DMS153 treated with DMSO at 0.1 percent for 48 hours (cell line): ENCODE measurements around the gene CAPN11.
"Not testable (repeated sequence)": the region's sequence is repeated elsewhere in the genome, so short reads cannot be mapped to it uniquely, and the experiment has no call there.

Experiments used
- DNase-seq: peaks from one replicate; lab custom pipeline; 2025; ENCODE audit not compliant: unreplicated experiment; lab: John Stamatoyannopoulos, UW

The CAPN11 gene

GRCh38 chr6:44129841-44130322, 28.7 kb upstream of the CAPN11 start:
- no peak for DNase-seq

GRCh38 chr6:44131892-44132291, 26.7 kb upstream of the CAPN11 start:
- DNase-seq = peak; percentile 28

GRCh38 chr6:44132476-44132875, 26.1 kb upstream of the CAPN11 start:
- no peak for DNase-seq

- DNase-seq = peak; percentile 61
These were observed 25.4 kb upstream of the CAPN11 start for GRCh38 chr6:44133003-44133931.

- DNase-seq = no peak
These were observed 24.5 kb upstream of the CAPN11 start for GRCh38 chr6:44133981-44134711.

GRCh38 chr6:44135173-44135758, 23.4 kb upstream of the CAPN11 start:
- no peak for DNase-seq

GRCh38 chr6:44135875-44136274, 22.7 kb upstream of the CAPN11 start:
- no peak for DNase-seq

GRCh38 chr6:44138717-44139350, 19.8 kb upstream of the CAPN11 start:
- no peak for DNase-seq

GRCh38 chr6:44139351-44139743, 19.3 kb upstream of the CAPN11 start:
- DNase-seq = no peak

GRCh38 chr6:44142835-44143234, 15.8 kb upstream of the CAPN11 start:
- no peak for DNase-seq

GRCh38 chr6:44143731-44144130, 14.9 kb upstream of the CAPN11 start:
- DNase-seq = no peak

- not testable (repeated sequence) for DNase-seq
These were observed 14.1 kb upstream of the CAPN11 start for GRCh38 chr6:44144536-44144935.

GRCh38 chr6:44145839-44146238, 12.8 kb upstream of the CAPN11 start:
- no peak for DNase-seq

- no peak for DNase-seq
These were observed 11.9 kb upstream of the CAPN11 start for GRCh38 chr6:44146685-44147084.

- no peak for DNase-seq
These were observed 11.4 kb upstream of the CAPN11 start for GRCh38 chr6:44147256-44147655.

GRCh38 chr6:44148306-44148705, 10.3 kb upstream of the CAPN11 start:
- no peak for DNase-seq

- DNase-seq = no peak
These were observed 9.1 kb upstream of the CAPN11 start for GRCh38 chr6:44149369-44150012.

GRCh38 chr6:44150317-44150917, 8.2 kb upstream of the CAPN11 start:
- DNase-seq = no peak

- peak; percentile 21 for DNase-seq
These were observed 7.1 kb upstream of the CAPN11 start for GRCh38 chr6:44151348-44152108.

GRCh38 chr6:44152109-44152461, 6.5 kb upstream of the CAPN11 start:
- DNase-seq = no peak
